ENCODE results near the gene GAB1.
"Not testable (repeated sequence)": the region's sequence is repeated elsewhere in the genome, so short reads cannot be mapped to it uniquely, and the experiment has no call there.

- TF ChIP-seq EZH2 (IDR thresholded peaks at IDR 0.05); POLR2AphosphoS5 (IDR thresholded peaks at IDR 0.05; ENCODE audit: borderline replicate concordance, low read depth, low read length): not testable (repeated sequence)
These were observed 13.3 kb downstream of the GAB1 start for GRCh38 chr4:143349858-143350527.
